ENCODE data around the gene GGT6. TPM values are rescaled to one million over a fixed set of nuclear protein-coding genes. Genes with fewer than 3 reads are reported as not detected.

The GGT6 gene
- total RNA-seq, 1 donor from 2014 or later: not detected

- Mint-ChIP-seq H3K9me3 (ENCODE audit: unreplicated experiment) (no peaks in the 10 kb centered on the region), H3K36me3 (ENCODE audit: low read depth, unreplicated experiment) (peaks cover 29% of the 10 kb centered on the region), H3K27ac (ENCODE audit: unreplicated experiment) (no peak overlapping the region), H3K4me3 (ENCODE audit: unreplicated experiment) (no peak overlapping the region), H3K27me3 (ENCODE audit: unreplicated experiment) (peaks cover 21% of the 10 kb centered on the region), H3K4me1 (ENCODE audit: unreplicated experiment) (peaks cover 48% of the 10 kb centered on the region)
- TF ChIP-seq CTCF (IDR thresholded peaks at IDR 0.05; ENCODE audit: unreplicated experiment): no peak
- DNase-seq (ENCODE audit: low spot score): no peak
Measured at GRCh38 chr17:4512156-4513112, 47.9 kb downstream of the GGT6 start.

- Mint-ChIP-seq H3K36me3 (ENCODE audit: low read depth, unreplicated experiment) (peaks cover 32% of the 10 kb centered on the region), H3K4me3 (ENCODE audit: unreplicated experiment) (peak overlapping the region; percentile 69), H3K4me1 (ENCODE audit: unreplicated experiment) (peaks cover 47% of the 10 kb centered on the region), H3K27ac (ENCODE audit: unreplicated experiment) (no peak overlapping the region), H3K9me3 (ENCODE audit: unreplicated experiment) (no peaks in the 10 kb centered on the region), H3K27me3 (ENCODE audit: unreplicated experiment) (peaks cover 21% of the 10 kb centered on the region)
- TF ChIP-seq CTCF (IDR thresholded peaks at IDR 0.05; ENCODE audit: unreplicated experiment): no peak
- DNase-seq (ENCODE audit: low spot score): no peak
Measured at GRCh38 chr17:4511199-4511932, 49.0 kb downstream of the GGT6 start.

GRCh38 chr17:4510618-4510941, 49.8 kb downstream of the GGT6 start:
- Mint-ChIP-seq H3K27ac (ENCODE audit: unreplicated experiment) (peak overlapping the region; percentile 75), H3K36me3 (ENCODE audit: low read depth, unreplicated experiment) (peaks cover 32% of the 10 kb centered on the region), H3K4me3 (ENCODE audit: unreplicated experiment) (peak overlapping the region; percentile 69), H3K27me3 (ENCODE audit: unreplicated experiment) (peaks cover 21% of the 10 kb centered on the region), H3K9me3 (ENCODE audit: unreplicated experiment) (no peaks in the 10 kb centered on the region), H3K4me1 (ENCODE audit: unreplicated experiment) (peaks cover 50% of the 10 kb centered on the region)
- no peak for DNase-seq (ENCODE audit: low spot score)
- TF ChIP-seq CTCF (IDR thresholded peaks at IDR 0.05; ENCODE audit: unreplicated experiment): no peak

GRCh38 chr17:4509923-4510617, 50.3 kb downstream of the GGT6 start:
- DNase-seq (ENCODE audit: low spot score): no peak
- TF ChIP-seq CTCF (IDR thresholded peaks at IDR 0.05; ENCODE audit: unreplicated experiment): no peak
- peaks cover 32% of the 10 kb centered on the region for H3K36me3 Mint-ChIP-seq (ENCODE audit: low read depth, unreplicated experiment)
- H3K4me3 Mint-ChIP-seq (ENCODE audit: unreplicated experiment): peak overlapping the region; percentile 69
- no peak overlapping the region for H3K27ac Mint-ChIP-seq (ENCODE audit: unreplicated experiment)
- no peaks in the 10 kb centered on the region for H3K9me3 Mint-ChIP-seq (ENCODE audit: unreplicated experiment)
- H3K4me1 Mint-ChIP-seq (ENCODE audit: unreplicated experiment): peaks cover 55% of the 10 kb centered on the region
- H3K27me3 Mint-ChIP-seq (ENCODE audit: unreplicated experiment): peaks cover 22% of the 10 kb centered on the region
